ENCODE results near the gene AMMECR1. TPM values are rescaled to one million over a fixed set of nuclear protein-coding genes. Genes with fewer than 3 reads are reported as not detected.
A peak's percentile ranks its signal among the peaks of the same experiment; 100 is the strongest.

AMMECR1 gene
- total and polyA plus RNA-seq, 2 of the 4 experiments (the other 2 are of a cell fraction), result 7.0 to 11.3 TPM

DNA sequence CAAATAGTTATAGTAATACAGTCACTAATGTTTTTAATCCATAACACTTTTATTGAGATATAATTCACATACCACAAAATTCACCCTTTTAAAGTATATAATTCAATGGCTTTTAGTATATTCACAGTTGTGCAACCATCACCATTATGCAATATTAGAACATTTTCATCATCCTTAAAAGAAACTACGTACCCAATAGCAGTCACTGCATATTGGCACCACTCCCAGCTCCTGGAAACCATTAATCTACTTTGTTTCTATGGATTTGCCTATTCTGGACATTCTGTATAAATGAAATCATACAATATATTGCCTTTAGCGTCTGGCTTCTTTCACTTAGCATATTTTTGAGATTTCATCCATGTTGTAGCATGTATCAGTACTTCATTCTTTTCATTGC lies 99.3 kb downstream of the AMMECR1 start:
- Histone ChIP-seq H3K4me1 (ENCODE audit: control insufficient read depth, insufficient read depth, low read length) (no peaks in the 10 kb centered on the region), H4K5ac (ENCODE audit: low read depth, low read length) (no peak overlapping the region), H3K4ac (ENCODE audit: low read depth, low read length) (no peak overlapping the region), H3K4me3 (ENCODE audit: insufficient read depth, low read depth, low read length) (no peak overlapping the region), H4K20me1 (ENCODE audit: insufficient read depth, low read length) (no peaks in the 10 kb centered on the region), H4K91ac (ENCODE audit: insufficient read depth, low read depth, low read length) (no peak overlapping the region), H3K36me3 (ENCODE audit: control insufficient read depth, insufficient read depth, low read length) (no peaks in the 10 kb centered on the region), H2AK5ac (ENCODE audit: low read depth, low read length) (no peak overlapping the region), H2AK9ac (replicated peaks; ENCODE audit: low read depth, low read length, poor library complexity) (no peak overlapping the region), H3K18ac (ENCODE audit: low read depth, low read length) (no peak overlapping the region), H2BK120ac (ENCODE audit: low read depth, low read length) (no peak overlapping the region), H2BK20ac (ENCODE audit: low read depth, low read length) (no peak overlapping the region), H3K14ac (replicated peaks; ENCODE audit: low read depth, low read length) (no peak overlapping the region), H2AFZ (replicated peaks; ENCODE audit: low read length, poor library complexity) (no peak overlapping the region), H2BK15ac (ENCODE audit: low read depth, low read length) (no peak overlapping the region), H3K56ac (ENCODE audit: extremely low read depth, insufficient read depth, low read length) (no peak overlapping the region), H3K79me1 (ENCODE audit: low read depth in 1 of 2, low read length in 2 of 2) (peaks cover 4 to 6% of the 10 kb centered on the region in 2 experiments; a peak in 3 of 4 replicates), H3K4me2 (ENCODE audit: low read depth, low read length) (no peak overlapping the region), H3K27ac (ENCODE audit: insufficient read depth, low read length) (no peak overlapping the region), H3K9ac (ENCODE audit: low read depth, low read length) (no peak overlapping the region), H3K27me3 (ENCODE audit: control insufficient read depth, insufficient read depth, low read length) (no peaks in the 10 kb centered on the region), H3K9me1 (ENCODE audit: insufficient read depth, low read length) (no peaks in the 10 kb centered on the region), H3K9me3 (ENCODE audit: control insufficient read depth, insufficient read depth, low read length) (no peaks in the 10 kb centered on the region), H3K23ac (ENCODE audit: low read depth, low read length) (no peak overlapping the region), H4K8ac (ENCODE audit: low read depth in 2 of 2, low read length in 2 of 2) (no peak overlapping the region), H2BK5ac (ENCODE audit: low read depth, low read length, poor library complexity, severe bottlenecking) (no peak overlapping the region)
- in situ Hi-C loops (cut with MboI; ENCODE audit: low sequenced_read_pairs), result no loop called here
- TF ChIP-seq CEBPB (IDR thresholded peaks at IDR 0.05; ENCODE audit: low read depth, low read length) (peak; percentile 78), NFE2L2 (IDR thresholded peaks at IDR 0.05; ENCODE audit: low read depth, low read length) (no peak)
- POLR2A ChIA-PET (ENCODE audit: unreplicated experiment), result no interaction called here
- no TSS peak for BruUV-seq (replicated peaks)
- peak; percentile 67 for DNase-seq
- no peak for ATAC-seq (ENCODE audit: low read depth)
- no CpG with 5 or more reads among the region's 2 CpGs for WGBS, 2 experiments (ENCODE audit: extremely low coverage in 2 of 2, insufficient read length in 1 of 2)
- dilution Hi-C loops (cut with HindIII; ENCODE audit: low sequenced_read_pairs, unreplicated experiment), result no loop called here
- intact Hi-C loops (cut with micrococcal nuclease), result no loop called here
- CTCF ChIA-PET, result no interaction called here
